Immature natural killer cell (primary cell): ENCODE results near the gene KRT80. TPM values are rescaled to one million over a fixed set of nuclear protein-coding genes. Genes with fewer than 3 reads are reported as not detected.

Experiments used
- DNase-seq, 3 donors: peaks; one replicate each; pipeline ENCODE4 v3.0.0; 2022; ENCODE audit warnings: mixed read lengths in 1 of 3
- H3K27ac Mint-ChIP-seq, 6 donors: one replicate each; pipeline ENCODE4 v1.8.0; 2020; ENCODE audit warnings: mixed read lengths in 6 of 6, mild to moderate bottlenecking in 5 of 6, inconsistent platforms in 4 of 6, moderate library complexity in 3 of 6
- H3K27me3 Mint-ChIP-seq, 3 donors: one replicate each; pipeline ENCODE4 v1.8.0; 2020 to 2021; ENCODE audit warnings: low read depth in 3 of 3, mild to moderate bottlenecking in 3 of 3, mixed read lengths in 3 of 3, moderate library complexity in 3 of 3, inconsistent platforms in 1 of 3
- H3K36me3 Mint-ChIP-seq, 3 donors: one replicate each; pipeline ENCODE4 v1.8.0; 2020; ENCODE audit warnings: mixed read lengths in 3 of 3, inconsistent platforms in 2 of 3, mild to moderate bottlenecking in 2 of 3
- H3K4me1 Mint-ChIP-seq, 2 donors: one replicate each; pipeline ENCODE4 v1.8.0; 2020; ENCODE audit warnings: inconsistent platforms in 2 of 2, mild to moderate bottlenecking in 2 of 2, mixed read lengths in 2 of 2, moderate library complexity in 1 of 2
- H3K4me3 Mint-ChIP-seq, 5 donors: one replicate each; pipeline ENCODE4 v1.8.0; 2020; ENCODE audit warnings: mild to moderate bottlenecking in 5 of 5, mixed read lengths in 5 of 5, inconsistent platforms in 3 of 5, moderate library complexity in 3 of 5
- H3K9me3 Mint-ChIP-seq, 6 donors: one replicate each; pipeline ENCODE4 v1.8.0; 2020; ENCODE audit warnings: mild to moderate bottlenecking in 6 of 6, mixed read lengths in 6 of 6, inconsistent platforms in 4 of 6, moderate library complexity in 3 of 6
- polyA plus RNA-seq, 3 donors: library from polyadenylated mRNA; unstranded; fragments of 300-500 nt; fragmentation: Illumina TruSeq; gene quantifications; one replicate each; pipeline ENCODE4 v1.2.3, GENCODE V29; 2021

KRT80 gene
- polyA plus RNA-seq, 3 donors from 2014 or later = not detected

DNA sequence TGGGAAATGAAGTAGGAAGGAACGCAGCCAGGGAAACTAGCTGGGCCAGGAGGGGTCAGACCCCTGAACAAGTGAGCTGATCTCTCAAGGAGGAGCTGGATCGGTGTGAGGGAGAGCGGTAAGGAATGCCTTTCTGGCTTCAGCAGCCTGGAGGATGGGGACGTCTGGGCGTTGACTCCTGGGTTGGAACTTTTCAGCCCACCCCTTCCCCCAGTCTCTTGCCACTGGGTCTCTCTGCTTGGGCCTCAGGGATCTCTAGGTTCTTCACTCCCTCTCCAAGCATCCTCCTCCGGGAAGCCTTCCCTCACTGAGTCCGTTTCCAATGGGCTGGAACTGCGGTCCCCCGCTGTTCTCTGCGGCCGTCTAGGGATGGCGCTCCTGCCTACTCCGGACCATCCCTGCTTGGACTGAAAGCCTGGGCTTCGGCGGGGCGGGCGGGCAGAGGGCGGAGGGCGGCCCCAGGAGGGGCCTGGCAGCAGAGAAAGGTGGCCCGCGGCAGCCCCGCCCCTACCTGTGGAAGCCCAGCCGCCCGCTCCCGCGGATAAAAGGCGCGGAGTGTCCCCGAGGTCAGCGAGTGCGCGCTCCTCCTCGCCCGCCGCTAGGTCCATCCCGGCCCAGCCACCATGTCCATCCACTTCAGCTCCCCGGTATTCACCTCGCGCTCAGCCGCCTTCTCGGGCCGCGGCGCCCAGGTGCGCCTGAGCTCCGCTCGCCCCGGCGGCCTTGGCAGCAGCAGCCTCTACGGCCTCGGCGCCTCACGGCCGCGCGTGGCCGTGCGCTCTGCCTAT is 41.1 kb upstream of the KRT80 start, which contains the start of gene KRT7:
Gene KRT7, plus strand, starts transcription at position 570 of the 788 bp plus-strand sequence. Its CDS starts 54 bp downstream, at position 624.
- H3K9me3 Mint-ChIP-seq = no peaks in the 10 kb centered on the region
- no peaks in the 10 kb centered on the region for H3K36me3 Mint-ChIP-seq
- H3K27me3 Mint-ChIP-seq = peaks cover 4 to 22% (median 17%) of the 10 kb centered on the region in 3 donors
- no peaks in the 10 kb centered on the region for H3K4me1 Mint-ChIP-seq
- H3K27ac Mint-ChIP-seq = no peak within 1 kb of the TSS
- no peak for DNase-seq
- no peak within 1 kb of the TSS for H3K4me3 Mint-ChIP-seq

DNA sequence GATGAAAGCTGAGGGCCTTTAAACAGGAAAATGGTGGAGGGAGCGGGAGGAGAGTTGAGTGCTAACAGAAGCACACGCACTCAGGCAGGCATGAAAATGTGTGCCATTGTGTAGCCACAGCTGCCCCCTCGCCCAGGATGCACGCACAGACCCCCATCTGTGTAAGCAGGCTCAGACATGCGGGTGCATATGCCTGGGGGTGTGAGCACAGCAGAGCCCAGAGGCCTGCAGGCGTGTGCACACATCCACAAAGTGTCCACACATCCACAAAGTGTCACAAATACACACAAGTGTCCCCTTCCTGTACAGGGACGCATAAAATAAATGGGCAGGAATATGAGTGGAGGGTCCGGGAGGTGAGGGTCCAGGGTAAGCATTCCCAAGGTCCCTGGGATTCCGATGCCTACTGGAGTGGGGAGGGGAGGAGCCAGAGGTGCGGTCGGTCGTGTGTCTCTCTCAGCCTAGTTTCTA is 40.4 kb upstream of the KRT80 start:
- Mint-ChIP-seq H3K36me3 (no peaks in the 10 kb centered on the region), H3K27ac (no peak overlapping the region), H3K4me3 (no peak overlapping the region), H3K4me1 (no peaks in the 10 kb centered on the region), H3K27me3 (peaks cover 4 to 22% (median 17%) of the 10 kb centered on the region in 3 donors), H3K9me3 (no peaks in the 10 kb centered on the region)
- DNase-seq = no peak

GRCh38 chr12:52231305-52232202 is 39.7 kb upstream of the KRT80 start:
- no peak for DNase-seq
- no peaks in the 10 kb centered on the region for H3K36me3 Mint-ChIP-seq
- H3K27me3 Mint-ChIP-seq = peaks cover 10 to 23% (median 20%) of the 10 kb centered on the region in 3 donors
- H3K4me1 Mint-ChIP-seq = no peaks in the 10 kb centered on the region
- H3K27ac Mint-ChIP-seq = no peak overlapping the region
- H3K9me3 Mint-ChIP-seq = no peaks in the 10 kb centered on the region
- no peak overlapping the region for H3K4me3 Mint-ChIP-seq

GRCh38 chr12:52230364-52231281 is 38.8 kb upstream of the KRT80 start:
- no peak for DNase-seq
- Mint-ChIP-seq H3K4me1 (no peaks in the 10 kb centered on the region), H3K9me3 (no peaks in the 10 kb centered on the region), H3K27ac (no peak overlapping the region), H3K36me3 (no peaks in the 10 kb centered on the region), H3K27me3 (peaks cover 11 to 25% (median 18%) of the 10 kb centered on the region in 3 donors), H3K4me3 (no peak overlapping the region)

DNA sequence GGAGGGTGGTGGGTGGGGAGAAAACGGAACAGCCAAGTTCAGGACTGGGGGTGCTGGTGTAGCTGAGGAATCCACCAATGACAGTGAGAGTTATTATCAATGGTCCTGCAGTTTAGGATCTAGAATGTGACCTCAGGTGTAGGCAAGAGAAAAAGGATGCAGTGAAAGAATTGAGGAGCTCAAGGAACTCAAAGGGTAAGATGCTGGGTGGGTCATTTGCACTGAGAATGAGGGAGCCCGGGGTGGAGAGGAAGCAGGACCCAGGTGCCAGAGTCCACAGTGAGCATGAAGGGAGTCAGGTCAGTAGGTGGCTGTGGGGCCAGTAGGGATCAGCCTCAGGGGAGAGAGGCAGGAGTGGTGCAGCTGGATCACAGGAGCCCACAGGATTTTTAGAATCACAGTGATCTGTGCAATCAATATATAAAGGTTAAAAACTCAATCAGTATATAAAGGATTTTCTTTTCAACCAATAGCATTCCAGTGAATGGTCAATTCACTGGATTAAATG is 38.1 kb upstream of the KRT80 start:
- no peak overlapping the region for H3K4me3 Mint-ChIP-seq
- no peaks in the 10 kb centered on the region for H3K36me3 Mint-ChIP-seq
- H3K27ac Mint-ChIP-seq = no peak overlapping the region
- H3K27me3 Mint-ChIP-seq = peaks cover 14 to 26% (median 16%) of the 10 kb centered on the region in 3 donors
- no peaks in the 10 kb centered on the region for H3K9me3 Mint-ChIP-seq
- H3K4me1 Mint-ChIP-seq = no peaks in the 10 kb centered on the region
- DNase-seq = no peak

DNA sequence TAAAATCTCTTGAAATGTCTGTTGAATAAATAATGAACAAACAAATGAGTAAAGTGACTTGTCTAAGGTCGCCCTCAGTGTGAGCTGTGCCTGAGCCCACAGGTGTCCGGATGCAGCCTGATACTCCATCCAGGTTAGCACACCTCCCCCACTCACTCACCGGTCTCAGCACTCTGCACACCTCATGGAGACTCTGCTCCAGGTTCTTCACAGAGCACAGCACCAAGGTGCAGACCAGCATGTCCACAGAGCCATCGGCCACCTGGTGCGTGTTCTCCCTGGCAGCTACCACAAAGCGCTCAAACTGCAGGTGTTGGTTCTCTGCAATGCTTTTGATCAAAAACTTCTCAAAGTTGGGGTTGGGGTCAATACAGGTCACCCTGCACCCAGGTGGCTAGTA is 37.1 kb upstream of the KRT80 start:
- H3K9me3 Mint-ChIP-seq = no peaks in the 10 kb centered on the region
- H3K4me1 Mint-ChIP-seq = no peaks in the 10 kb centered on the region
- H3K36me3 Mint-ChIP-seq = no peaks in the 10 kb centered on the region
- H3K4me3 Mint-ChIP-seq = no peak overlapping the region
- no peak for DNase-seq
- no peak overlapping the region for H3K27ac Mint-ChIP-seq
- H3K27me3 Mint-ChIP-seq = peaks cover 13 to 27% (median 19%) of the 10 kb centered on the region in 3 donors

DNA sequence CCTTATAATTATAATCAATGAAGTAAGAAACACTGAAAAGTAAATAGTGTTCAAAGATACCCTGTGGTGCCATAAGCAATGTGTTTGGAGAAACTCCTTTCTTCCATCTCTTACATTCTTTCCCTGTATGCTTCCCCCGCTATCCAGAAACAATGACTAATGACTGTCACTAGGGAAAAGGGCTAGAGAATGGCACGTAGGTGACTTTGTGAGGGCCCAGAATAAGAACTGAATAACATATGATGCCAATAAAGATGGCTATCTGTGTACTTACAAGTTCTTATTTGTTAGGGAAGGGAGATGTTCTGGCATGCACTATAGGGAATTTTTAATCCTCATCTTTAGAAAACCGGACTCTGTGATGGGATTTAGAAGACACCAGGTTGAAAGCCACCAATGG is 36.6 kb upstream of the KRT80 start:
- no peaks in the 10 kb centered on the region for H3K4me1 Mint-ChIP-seq
- no peak for DNase-seq
- no peaks in the 10 kb centered on the region for H3K9me3 Mint-ChIP-seq
- no peak overlapping the region for H3K4me3 Mint-ChIP-seq
- no peak overlapping the region for H3K27ac Mint-ChIP-seq
- H3K27me3 Mint-ChIP-seq = peaks cover 15 to 29% (median 22%) of the 10 kb centered on the region in 3 donors
- H3K36me3 Mint-ChIP-seq = no peaks in the 10 kb centered on the region

GRCh38 chr12:52227606-52228166 is 35.9 kb upstream of the KRT80 start:
- no peak overlapping the region for H3K4me3 Mint-ChIP-seq
- H3K4me1 Mint-ChIP-seq = no peaks in the 10 kb centered on the region
- no peaks in the 10 kb centered on the region for H3K9me3 Mint-ChIP-seq
- no peak overlapping the region for H3K27ac Mint-ChIP-seq
- no peak for DNase-seq
- H3K27me3 Mint-ChIP-seq = peaks cover 15 to 29% (median 22%) of the 10 kb centered on the region in 3 donors
- H3K36me3 Mint-ChIP-seq = no peaks in the 10 kb centered on the region

- Mint-ChIP-seq H3K9me3 (no peaks in the 10 kb centered on the region), H3K36me3 (no peaks in the 10 kb centered on the region), H3K27me3 (peaks cover 15 to 27% (median 20%) of the 10 kb centered on the region in 3 donors), H3K27ac (no peak overlapping the region), H3K4me1 (no peaks in the 10 kb centered on the region), H3K4me3 (no peak overlapping the region)
- no peak for DNase-seq
These were observed 34.6 kb upstream of the KRT80 start for GRCh38 chr12:52226446-52226845.

GRCh38 chr12:52225752-52226151 is 33.9 kb upstream of the KRT80 start:
- H3K9me3 Mint-ChIP-seq = no peaks in the 10 kb centered on the region
- no peak overlapping the region for H3K27ac Mint-ChIP-seq
- no peaks in the 10 kb centered on the region for H3K4me1 Mint-ChIP-seq
- DNase-seq = no peak
- peaks cover 15 to 21% (median 18%) of the 10 kb centered on the region in 3 donors for H3K27me3 Mint-ChIP-seq
- H3K36me3 Mint-ChIP-seq = no peaks in the 10 kb centered on the region
- H3K4me3 Mint-ChIP-seq = no peak overlapping the region

- Mint-ChIP-seq H3K36me3 (no peaks in the 10 kb centered on the region), H3K4me1 (no peaks in the 10 kb centered on the region), H3K27me3 (peaks cover 14 to 20% (median 18%) of the 10 kb centered on the region in 3 donors), H3K9me3 (no peaks in the 10 kb centered on the region), H3K4me3 (no peak overlapping the region), H3K27ac (no peak overlapping the region)
- DNase-seq = no peak
These were observed 32.3 kb upstream of the KRT80 start for GRCh38 chr12:52224151-52224550.

DNA sequence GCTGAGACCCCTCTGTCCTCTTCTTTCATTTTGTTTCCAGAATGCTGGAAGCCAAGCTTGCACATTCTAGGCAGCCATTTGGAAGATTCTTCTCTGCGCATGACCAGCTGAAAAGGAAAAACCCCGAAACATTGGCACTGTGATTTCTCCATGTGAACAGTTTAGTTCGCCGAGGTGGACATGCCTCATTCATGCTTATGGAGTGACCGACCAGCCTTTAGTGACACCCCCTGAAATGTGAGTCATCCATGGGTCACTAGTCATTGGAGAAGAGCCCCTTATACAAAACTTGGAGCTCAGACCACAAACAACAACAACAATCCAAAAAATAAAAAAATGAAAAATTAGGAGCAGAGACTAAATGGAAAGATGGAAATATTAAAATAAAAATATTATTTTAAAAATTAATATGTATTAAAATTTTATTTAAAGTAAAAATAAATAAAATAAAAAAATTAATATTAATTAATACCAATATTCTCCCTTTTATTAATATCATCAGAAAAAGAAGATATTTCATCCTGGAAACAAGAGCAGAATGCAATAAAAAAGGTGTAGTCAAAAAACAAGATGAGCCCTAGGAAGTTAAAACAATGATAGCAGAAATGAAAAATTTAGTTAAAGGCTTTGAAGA is 31.7 kb upstream of the KRT80 start:
- Mint-ChIP-seq H3K4me1 (no peaks in the 10 kb centered on the region), H3K4me3 (no peak overlapping the region), H3K27ac (no peak overlapping the region), H3K9me3 (no peaks in the 10 kb centered on the region), H3K27me3 (peaks cover 13 to 18% (median 18%) of the 10 kb centered on the region in 3 donors), H3K36me3 (no peaks in the 10 kb centered on the region)
- DNase-seq = no peak
